Neural cell (in vitro differentiated cells): ENCODE measurements around the gene RNLS. TPM values are rescaled to one million over a fixed set of nuclear protein-coding genes. Genes with fewer than 3 reads are reported as not detected.

Source experiments
- H2AFZ ChIP-seq: fragments of 200-600, 300-800 bp; sonication (generic), shearing (Covaris generic); 2 replicates; pipeline ENCODE4 v1.6.0; 2014; ENCODE audit warnings: low read depth, mild to moderate bottlenecking, antibody characterized with exemption, low read length, moderate library complexity
- H3F3A ChIP-seq: fragments of 200-600 bp; shearing (Covaris generic); 2 replicates; pipeline ENCODE4 v1.6.1; 2016; ENCODE audit warnings: mild to moderate bottlenecking, moderate library complexity, mixed read lengths, antibody characterized with exemption, low read length; ENCODE audit not compliant: insufficient read depth, poor library complexity, severe bottlenecking
- H3K27ac ChIP-seq: fragments of 200-600, 300-800 bp; sonication (generic), shearing (Covaris generic); 2 replicates; pipeline ENCODE4 v1.5.1; 2014; ENCODE audit warnings: mild to moderate bottlenecking, low read length, moderate library complexity
- H3K27me3 ChIP-seq: fragments of 300-800, 200-600 bp; sonication (generic), shearing (Covaris generic); 2 replicates; pipeline ENCODE4 v1.6.0; 2014; ENCODE audit warnings: mild to moderate bottlenecking, low read depth, low read length, moderate library complexity; ENCODE audit not compliant: insufficient read depth
- H3K36me3 ChIP-seq: fragments of 300-800, 200-600 bp; sonication (generic), shearing (Covaris generic); 2 replicates; pipeline ENCODE4 v1.5.1; 2014; ENCODE audit warnings: mild to moderate bottlenecking, antibody characterized with exemption, low read length, moderate library complexity; ENCODE audit not compliant: insufficient read depth
- H3K4me2 ChIP-seq: fragments of 300-800, 200-600 bp; sonication (generic), shearing (Covaris generic); 2 replicates; pipeline ENCODE4 v1.6.0; 2014; ENCODE audit warnings: mild to moderate bottlenecking, low read length
- H3K4me3 ChIP-seq: fragments of 300-800, 200-600 bp; sonication (generic), shearing (Covaris generic); 2 replicates; pipeline ENCODE4 v1.5.1; 2014; ENCODE audit warnings: mild to moderate bottlenecking, low read length, moderate library complexity
- H3K79me2 ChIP-seq: fragments of 200-600 bp; shearing (Covaris generic); replicated peaks from 2 replicates; pipeline ENCODE4 v1.6.0; 2014; ENCODE audit warnings: mild to moderate bottlenecking, low read length, moderate library complexity; ENCODE audit not compliant: insufficient read depth
- H3K9ac ChIP-seq: fragments of 300-800, 200-600 bp; sonication (generic), shearing (Covaris generic); 2 replicates; pipeline ENCODE4 v1.6.1; 2016; ENCODE audit warnings: mild to moderate bottlenecking, low read length, mixed read lengths
- H3K9me2 ChIP-seq: fragments of 200-600 bp; shearing (Covaris generic); 2 replicates; pipeline ENCODE4 v1.6.1; 2016; ENCODE audit warnings: mild to moderate bottlenecking, low read length, mixed read lengths; ENCODE audit not compliant: insufficient read depth
- H3K9me3 ChIP-seq: fragments of 200-600, 300-800 bp; sonication (generic), shearing (Covaris generic); 2 replicates; pipeline ENCODE4 v1.6.1; 2016; ENCODE audit warnings: mild to moderate bottlenecking, mixed run types, low read length, moderate library complexity, mixed read lengths
- H4K20me1 ChIP-seq: fragments of 200-600 bp; shearing (Covaris generic); 2 replicates; pipeline ENCODE4 v1.6.1; 2016; ENCODE audit warnings: mild to moderate bottlenecking, mixed run types; ENCODE audit not compliant: insufficient read depth
- CTCF ChIP-seq: fragments of 450-650 bp; IDR thresholded peaks from 2 replicates; pipeline ENCODE4 v1.5.1; 2014; ENCODE audit warnings: antibody characterized with exemption, mild to moderate bottlenecking, moderate library complexity; ENCODE audit not compliant: poor library complexity, severe bottlenecking
- EP300 ChIP-seq: fragments of 450-650 bp; conservative IDR thresholded peaks from 2 replicates; pipeline ENCODE4 v1.6.1; 2014; ENCODE audit warnings: antibody characterized with exemption, mild to moderate bottlenecking, moderate library complexity; ENCODE audit not compliant: poor library complexity, severe bottlenecking
- EZH2 ChIP-seq: fragments of 200-600, 300-800 bp; shearing (Covaris generic), sonication (generic); IDR thresholded peaks from 2 replicates; pipeline ENCODE4 v1.6.1; 2014; ENCODE audit warnings: antibody characterized with exemption, low read length, borderline replicate concordance, mild to moderate bottlenecking; ENCODE audit not compliant: insufficient read depth, poor library complexity, severe bottlenecking
- MXI1 ChIP-seq: fragments of 450-650 bp; conservative IDR thresholded peaks from 2 replicates; pipeline ENCODE4 v1.6.1; 2014; ENCODE audit warnings: antibody characterized with exemption, mild to moderate bottlenecking; ENCODE audit not compliant: poor library complexity, severe bottlenecking
- POLR2AphosphoS5 ChIP-seq: IDR thresholded peaks from 2 replicates; pipeline ENCODE4 v1.6.1; 2012
- RAD21 ChIP-seq: fragments of 450-650 bp; conservative IDR thresholded peaks from 2 replicates; pipeline ENCODE4 v1.6.1; 2014; ENCODE audit warnings: antibody characterized with exemption, mild to moderate bottlenecking, moderate library complexity
- REST ChIP-seq: IDR thresholded peaks from 2 replicates; pipeline ENCODE4 v1.6.1; 2012; ENCODE audit warnings: borderline replicate concordance
- SMC3 ChIP-seq: fragments of 450-650 bp; conservative IDR thresholded peaks from 2 replicates; pipeline ENCODE4 v1.6.1; 2014; ENCODE audit warnings: antibody characterized with exemption, mild to moderate bottlenecking, moderate library complexity; ENCODE audit not compliant: poor library complexity
- TAF1 ChIP-seq: IDR thresholded peaks from 2 replicates; pipeline ENCODE4 v1.6.1; 2012; ENCODE audit warnings: low read depth
- polyA plus RNA-seq: library from polyadenylated mRNA; depleted of rRNA; stranded (reverse); fragments of >200 nt; gene quantifications from 2 replicates; pipeline ENCODE4 v1.2.3, GENCODE V29; 2014

RNLS gene
- polyA plus RNA-seq, 1 donor from 2014 or later = 0.20 TPM

- TF ChIP-seq REST (no peak), MXI1 (no peak)
These were observed 124.9 kb downstream of the RNLS start (continued) for GRCh38 chr10:88458209-88458608.

- no peaks in the 10 kb centered on the region for H3F3A ChIP-seq
- no peaks in the 10 kb centered on the region for H4K20me1 ChIP-seq
- H3K4me2 ChIP-seq = no peak overlapping the region
- H3K9me3 ChIP-seq = no peaks in the 10 kb centered on the region
- H3K36me3 ChIP-seq = no peaks in the 10 kb centered on the region
- TF ChIP-seq POLR2AphosphoS5 (no peak), TAF1 (no peak), CTCF (no peak), EZH2 (no peak), MXI1 (no peak), REST (no peak)
- H3K79me2 ChIP-seq = no peaks in the 10 kb centered on the region
- no peaks in the 10 kb centered on the region for H3K9me2 ChIP-seq
- no peak overlapping the region for H3K9ac ChIP-seq
- no peak overlapping the region for H2AFZ ChIP-seq
- H3K27ac ChIP-seq = no peak overlapping the region
- no peaks in the 10 kb centered on the region for H3K27me3 ChIP-seq
- no peak overlapping the region for H3K4me3 ChIP-seq
These were observed 125.5 kb downstream of the RNLS start for GRCh38 chr10:88457660-88458059.

- H4K20me1 ChIP-seq = no peaks in the 10 kb centered on the region
- TF ChIP-seq MXI1 (no peak), TAF1 (no peak), POLR2AphosphoS5 (no peak), EZH2 (no peak), SMC3 (no peak), REST (no peak), EP300 (no peak), RAD21 (no peak), CTCF (no peak)
- no peaks in the 10 kb centered on the region for H3F3A ChIP-seq
- H3K9me2 ChIP-seq = no peaks in the 10 kb centered on the region
- H3K36me3 ChIP-seq = no peaks in the 10 kb centered on the region
- no peak overlapping the region for H3K4me3 ChIP-seq
- no peaks in the 10 kb centered on the region for H3K27me3 ChIP-seq
- no peak overlapping the region for H3K27ac ChIP-seq
- H3K9ac ChIP-seq = no peak overlapping the region
- no peaks in the 10 kb centered on the region for H3K79me2 ChIP-seq
- no peak overlapping the region for H3K4me2 ChIP-seq
- H2AFZ ChIP-seq = no peak overlapping the region
- no peaks in the 10 kb centered on the region for H3K9me3 ChIP-seq
These were observed 126.4 kb downstream of the RNLS start for GRCh38 chr10:88456730-88457129.
